T follicular helper cell (primary cell): ENCODE measurements around the gene BANF1.
"Not testable (repeated sequence)": the region's sequence is repeated elsewhere in the genome, so short reads cannot be mapped to it uniquely, and the experiment has no call there.

Experiments
- DNase-seq: peaks from one replicate; pipeline ENCODE4 v3.0.0-alpha.2; 2020; ENCODE audit warnings: low read depth

The BANF1 gene

DNA sequence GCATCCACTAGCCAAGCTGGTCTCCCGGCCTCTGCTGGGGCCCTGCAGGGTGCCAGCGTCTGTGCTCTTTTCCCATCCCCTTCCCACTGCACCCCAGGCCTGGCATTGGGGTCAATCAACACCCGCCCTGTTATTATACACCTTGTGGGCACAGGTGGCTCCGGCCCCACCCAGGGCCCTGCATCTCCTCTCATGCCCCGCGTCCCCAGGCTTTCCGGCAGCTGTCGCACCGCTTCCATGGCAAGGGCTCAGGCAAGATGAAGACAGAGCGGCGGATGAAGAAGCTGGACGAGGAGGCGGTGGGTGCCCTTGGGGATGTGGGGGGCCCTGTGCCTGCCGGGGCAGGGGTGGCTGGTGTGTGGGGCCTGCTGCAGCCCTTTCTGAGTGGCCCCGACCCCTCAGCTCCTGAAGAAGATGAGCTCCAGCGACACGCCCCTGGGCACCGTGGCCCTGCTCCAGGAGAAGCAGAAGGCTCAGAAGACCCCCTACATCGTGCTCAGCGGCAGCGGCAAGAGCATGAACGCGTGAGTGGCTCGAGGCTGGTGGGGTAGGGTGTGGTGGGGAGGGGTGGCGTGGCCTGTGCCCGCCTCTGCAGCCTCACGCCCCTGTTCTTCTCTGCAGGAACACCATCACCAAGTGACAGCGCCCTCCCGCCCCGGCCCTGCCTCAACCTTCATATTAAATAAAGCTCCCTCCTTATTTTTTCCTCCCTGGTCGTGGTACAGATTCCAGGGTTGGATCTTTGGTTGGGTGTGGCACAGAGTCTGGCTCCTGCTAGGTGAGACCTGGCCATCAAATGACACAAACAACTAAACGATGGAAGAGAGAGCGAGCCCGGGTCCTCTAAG, 23.7 kb upstream of the BANF1 start:
- DNase-seq: no peak

DNA sequence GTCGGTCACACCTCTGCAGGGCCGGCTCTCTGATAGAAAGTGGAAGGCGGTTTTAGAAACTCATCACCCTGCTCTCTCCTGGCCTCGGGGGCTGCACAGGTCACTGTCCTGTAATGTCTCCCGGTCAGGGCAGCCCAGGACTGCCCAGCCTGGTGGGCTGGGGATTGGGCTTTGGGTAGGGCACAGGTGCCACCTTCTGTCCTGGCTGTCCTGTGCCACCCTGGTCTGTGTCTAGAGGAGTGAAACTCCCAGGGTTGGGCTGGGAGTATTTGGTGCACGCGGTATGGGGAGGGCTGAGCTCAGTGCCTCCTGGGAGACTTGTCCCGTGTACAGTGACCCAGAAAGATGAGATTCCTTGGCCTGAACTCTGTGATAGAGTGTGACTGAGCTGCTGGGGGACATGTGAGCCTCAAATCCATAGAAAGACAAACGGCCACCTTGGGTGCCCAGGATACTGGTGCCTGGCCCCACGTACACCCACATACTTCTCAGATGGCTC, 23.0 kb upstream of the BANF1 start:
- no peak for DNase-seq

GRCh38 chr11:65981101-65981740, 21.1 kb upstream of the BANF1 start:
- no peak for DNase-seq

DNA sequence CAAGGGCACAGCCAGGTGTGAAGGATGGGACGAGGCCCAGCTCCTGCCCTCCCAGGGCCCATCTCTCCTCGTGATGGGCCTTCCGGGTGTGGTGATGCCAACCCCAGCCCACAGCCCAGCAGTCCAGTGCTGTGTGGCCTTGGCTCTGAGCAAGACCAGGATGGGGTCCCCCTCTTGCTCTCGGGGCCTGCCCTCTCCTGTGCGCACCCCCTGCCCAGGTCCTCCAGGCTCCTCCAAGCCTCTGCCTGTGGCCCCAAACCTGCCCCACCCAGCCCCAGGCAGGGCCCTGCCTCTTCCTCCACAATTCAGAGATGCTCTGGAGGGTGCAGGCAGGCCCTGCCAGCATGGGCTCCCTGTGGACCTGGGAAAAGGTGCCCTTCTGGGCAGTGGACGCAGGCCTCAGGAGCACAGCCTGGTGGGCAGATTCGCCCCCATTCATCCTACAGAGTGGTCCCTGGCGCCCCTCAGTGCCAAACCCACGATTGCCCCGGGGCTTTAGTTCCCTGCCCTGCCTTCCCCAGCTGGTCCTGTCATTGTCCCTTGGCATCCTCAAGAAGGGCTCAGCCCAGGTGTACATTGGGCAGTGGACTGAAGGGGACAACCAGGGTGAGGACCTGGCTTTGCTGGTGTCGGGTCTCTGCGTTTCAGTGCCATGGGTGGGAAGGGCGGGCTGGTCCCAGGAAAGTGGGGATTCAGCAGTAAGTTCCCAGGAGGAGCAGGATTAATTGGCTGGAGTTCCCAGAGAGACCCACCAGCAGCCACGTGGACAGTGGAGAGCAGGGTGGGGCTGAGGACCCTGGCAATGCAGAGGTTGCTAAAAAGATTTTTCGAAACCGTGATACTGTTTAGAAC, 20.1 kb upstream of the BANF1 start:
- DNase-seq: no peak

DNA sequence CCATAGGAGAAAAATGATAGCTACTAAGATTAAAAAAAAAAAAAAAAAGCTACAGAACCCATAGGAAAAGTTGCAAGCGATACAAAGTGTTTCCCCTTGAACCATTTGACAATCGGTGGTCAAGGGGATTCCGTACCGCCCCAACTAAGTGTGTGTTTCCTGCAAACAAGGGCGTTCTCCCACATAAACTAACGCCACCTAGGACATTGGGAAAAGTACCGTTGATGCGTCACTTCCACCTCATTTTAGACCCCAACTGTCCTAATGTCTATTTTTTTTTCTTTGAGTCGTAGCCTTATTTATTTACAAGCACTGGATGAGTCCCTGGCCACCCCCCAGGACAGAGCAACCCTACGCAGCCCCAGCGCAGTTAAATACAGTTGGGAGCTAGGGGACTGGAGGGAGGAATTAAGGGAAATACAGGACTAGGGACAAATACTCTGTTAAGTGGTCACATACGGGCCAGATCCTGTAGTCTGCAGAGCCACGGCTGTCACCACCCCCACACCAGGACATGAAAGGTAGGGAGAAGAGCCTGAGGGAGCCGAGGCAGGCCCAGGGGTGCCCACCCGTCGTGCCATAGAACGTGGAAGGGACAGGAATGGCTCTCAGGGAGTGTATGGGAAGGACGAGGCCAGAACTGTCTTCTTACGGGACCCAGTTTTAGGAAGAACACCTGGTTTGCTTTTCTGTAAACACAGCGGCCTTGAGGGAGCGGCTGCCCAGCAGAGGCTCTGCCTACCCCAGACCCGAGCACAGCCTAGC, 19.3 kb upstream of the BANF1 start:
- DNase-seq: no peak

DNA sequence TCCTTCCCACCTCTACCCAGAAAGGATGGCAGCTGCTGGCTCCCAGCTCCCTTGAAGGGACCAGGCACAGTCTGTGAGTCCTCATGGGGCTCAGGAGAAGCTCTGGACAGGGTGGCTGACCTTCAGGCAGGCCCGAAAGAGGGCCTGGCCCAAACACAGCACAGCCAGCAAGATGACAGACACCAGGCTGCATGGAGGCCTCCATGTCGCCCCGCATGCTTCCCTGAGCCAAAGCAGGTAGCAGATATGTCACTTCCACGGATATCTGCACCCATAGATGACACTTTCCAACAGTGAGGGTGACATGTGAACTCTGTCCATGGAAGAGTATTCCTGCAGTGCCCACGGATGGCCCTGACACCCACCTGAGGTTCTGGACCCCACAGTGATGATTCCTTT, 18.7 kb upstream of the BANF1 start:
- no peak for DNase-seq

DNA sequence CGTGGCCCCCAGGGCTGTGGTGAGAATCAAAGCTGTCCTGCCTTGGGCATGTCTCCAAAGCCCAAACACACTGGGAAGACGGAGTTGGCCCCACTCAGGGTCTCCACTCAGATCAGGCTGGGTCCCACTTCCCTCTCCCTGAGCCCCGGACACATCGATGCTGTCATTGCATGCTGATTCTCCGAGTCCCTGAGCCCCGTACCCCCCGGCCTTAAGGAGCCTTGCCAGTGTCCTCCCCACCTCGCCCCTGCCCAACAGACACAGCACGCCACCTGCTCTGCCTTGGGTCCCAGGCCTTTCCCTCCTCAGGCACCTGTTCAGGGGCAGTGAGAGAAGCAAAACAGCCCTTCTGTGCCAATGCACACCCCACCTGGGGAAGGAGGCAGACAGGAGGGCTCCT, 15.0 kb upstream of the BANF1 start:
- DNase-seq: no peak

- DNase-seq: peak; percentile 89
Measured at GRCh38 chr11:65988791-65989592, 13.3 kb upstream of the BANF1 start.

DNA sequence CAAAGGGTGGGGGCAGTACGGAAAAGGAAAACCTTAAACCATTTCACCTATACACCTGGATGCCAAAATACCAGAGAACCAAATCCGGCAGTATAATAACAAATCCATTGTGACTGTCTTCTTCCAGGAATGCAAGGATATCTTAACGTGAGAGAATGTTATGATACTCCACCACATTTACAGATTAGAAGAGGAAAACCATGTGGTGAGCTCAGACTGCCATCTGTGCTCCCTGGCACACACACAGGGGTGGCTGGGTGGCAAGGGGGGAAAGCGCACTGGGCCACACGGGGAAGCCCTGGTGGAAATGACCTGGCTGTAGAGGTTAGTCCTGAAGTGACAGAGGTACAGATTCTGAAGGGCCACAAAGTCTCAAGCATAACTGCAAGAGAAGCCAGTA, 10.2 kb upstream of the BANF1 start:
- DNase-seq: no peak

DNA sequence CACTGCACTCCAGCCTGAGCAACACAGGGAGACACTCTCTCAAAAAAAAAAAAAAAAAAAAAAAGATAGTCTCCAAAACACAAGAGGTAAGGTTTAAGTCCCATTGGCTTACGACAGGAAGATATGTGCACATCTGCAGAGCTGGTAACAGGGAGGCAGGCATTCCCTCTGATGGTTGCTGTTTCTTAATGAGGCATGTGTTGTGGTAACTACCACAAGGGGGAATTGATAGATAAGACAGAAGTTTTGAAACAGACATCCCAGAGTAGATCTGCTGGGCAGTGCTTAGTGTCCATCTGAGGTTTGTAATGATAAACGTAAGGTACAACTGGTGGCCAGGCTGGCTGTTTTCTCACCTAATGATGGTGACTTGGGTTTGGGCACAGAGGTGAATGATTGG, 5.0 kb upstream of the BANF1 start:
- no peak for DNase-seq

GRCh38 chr11:66002648-66003225, 434 bp downstream of the BANF1 start:
- DNase-seq: no peak

- no peak for DNase-seq
Measured at GRCh38 chr11:66003291-66003690, 988 bp downstream of the BANF1 start.

- DNase-seq: no peak
Measured at GRCh38 chr11:66004186-66004585, 1.9 kb downstream of the BANF1 start.

DNA sequence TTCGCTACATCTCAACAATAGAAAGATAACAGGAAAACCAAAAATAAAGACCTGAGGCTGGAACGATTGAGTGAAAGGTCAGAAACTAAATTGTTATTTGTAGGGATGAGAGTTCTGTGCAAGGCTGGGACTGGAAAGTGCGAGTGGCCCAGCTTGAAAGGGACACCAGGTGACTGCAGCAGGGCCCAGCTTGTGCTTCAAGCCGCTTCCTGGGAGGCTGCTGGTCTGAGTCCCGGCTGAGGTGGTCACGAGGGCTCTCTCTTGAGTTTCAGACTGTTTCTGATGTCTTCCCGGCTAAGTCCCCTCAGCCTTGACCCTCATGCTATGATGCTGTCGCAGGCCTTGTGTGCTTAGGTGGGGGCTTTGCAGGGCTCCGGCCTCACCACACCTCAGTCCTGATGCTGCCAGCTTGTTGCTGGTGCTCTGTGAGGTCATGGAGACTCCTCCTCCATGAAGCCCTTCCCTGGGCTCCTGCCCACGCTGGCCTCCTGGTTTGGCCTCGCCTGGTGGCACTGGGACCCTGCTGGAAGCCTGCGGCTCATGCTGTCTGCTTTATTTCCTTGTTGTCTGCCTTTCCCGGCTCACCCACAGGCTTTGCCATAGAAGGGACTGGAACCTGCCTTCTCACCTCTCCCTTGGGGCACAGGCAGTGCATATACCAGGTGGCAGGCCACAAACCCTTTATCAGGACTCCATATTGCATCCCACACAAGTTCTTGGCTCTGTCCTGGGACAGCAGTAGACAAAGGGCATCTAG, 4.0 kb downstream of the BANF1 start:
- DNase-seq: no peak

DNA sequence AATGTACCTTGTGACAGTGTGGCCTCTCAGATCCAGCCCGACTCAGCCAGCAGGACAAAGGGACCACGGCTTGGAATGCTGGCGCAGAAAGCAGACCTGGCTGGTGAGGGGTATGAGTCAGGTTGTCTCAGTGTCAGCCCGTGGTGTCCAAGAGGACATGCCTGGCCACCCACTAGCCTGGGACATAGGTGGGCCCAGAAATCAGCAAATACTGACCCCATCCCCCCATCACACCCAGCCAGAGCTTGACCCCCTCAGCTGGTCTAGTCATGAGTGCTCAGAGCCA, 4.5 kb downstream of the BANF1 start:
- no peak for DNase-seq

- no peak for DNase-seq
Measured at GRCh38 chr11:66007201-66007634, 4.9 kb downstream of the BANF1 start.

DNA sequence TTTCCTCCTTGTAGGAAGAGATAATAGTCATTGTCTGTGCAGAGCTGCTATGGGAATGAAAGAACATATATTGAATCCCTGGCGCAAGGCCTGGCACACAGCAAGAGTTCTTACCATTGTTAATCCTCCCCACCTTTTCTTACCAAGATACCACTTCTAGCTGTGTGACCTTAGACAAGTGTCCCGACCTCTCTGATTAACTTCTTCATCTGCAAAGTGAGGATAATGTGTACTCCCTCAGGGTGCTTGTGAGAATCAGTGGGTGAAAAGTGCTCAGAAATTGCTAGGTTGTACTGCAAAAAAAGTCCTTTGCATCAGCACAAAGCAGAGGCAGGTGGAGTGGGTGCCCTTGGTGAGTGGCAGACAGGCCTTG, 5.8 kb downstream of the BANF1 start:
- DNase-seq: no peak

DNA sequence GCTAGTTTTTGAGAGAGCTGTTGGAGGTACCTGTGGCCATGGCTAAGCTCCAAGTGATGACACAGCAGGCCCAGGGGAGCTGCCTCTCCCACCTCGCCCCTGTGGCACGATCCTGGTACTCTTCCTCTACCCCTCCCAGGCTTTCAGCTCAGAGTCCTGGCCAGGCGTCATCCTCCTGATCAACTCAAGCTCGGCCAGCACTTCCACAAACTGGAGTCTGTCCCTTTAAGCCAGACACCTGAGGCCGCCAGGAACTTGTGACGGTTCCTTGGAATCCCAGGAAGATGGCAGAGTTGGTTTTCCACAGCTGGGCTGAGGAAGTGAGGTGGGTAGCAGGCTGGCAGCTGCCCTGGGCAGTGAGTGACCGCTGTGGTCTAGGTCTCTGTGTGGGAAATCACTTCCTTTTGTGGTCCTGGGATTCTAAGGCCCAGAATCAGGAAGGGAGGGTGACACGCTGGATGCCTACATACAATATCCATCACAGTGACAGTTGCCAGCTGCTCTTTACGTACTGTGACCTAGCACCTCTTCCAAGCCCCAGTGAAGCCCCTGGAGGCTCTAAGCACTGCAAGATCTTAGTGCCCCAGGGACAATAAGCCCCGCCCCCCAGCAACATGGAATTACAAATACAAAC, 6.3 kb downstream of the BANF1 start:
- DNase-seq: no peak

GRCh38 chr11:66010036-66010435, 7.7 kb downstream of the BANF1 start:
- DNase-seq: not testable (repeated sequence)
